ENCODE data around the gene GOSR2.
"Not testable (repeated sequence)": the region's sequence is repeated elsewhere in the genome, so short reads cannot be mapped to it uniquely, and the experiment has no call there.

Gene GOSR2

GRCh38 chr17:46964315-46965265, 41.6 kb downstream of the GOSR2 start:
- no peak for DNase-seq (ENCODE audit: low spot score)

GRCh38 chr17:46968224-46968834, 45.4 kb downstream of the GOSR2 start:
- no peak for DNase-seq (ENCODE audit: low spot score)

GRCh38 chr17:46968896-46969295, 45.9 kb downstream of the GOSR2 start:
- DNase-seq (ENCODE audit: low spot score), result no peak

GRCh38 chr17:46971647-46972300, 48.8 kb downstream of the GOSR2 start:
- DNase-seq (ENCODE audit: low spot score), result no peak

- no peak for DNase-seq (ENCODE audit: low spot score)
Measured at GRCh38 chr17:46972346-46972745, 49.4 kb downstream of the GOSR2 start.

GRCh38 chr17:46974086-46974485, 51.1 kb downstream of the GOSR2 start:
- no peak for DNase-seq (ENCODE audit: low spot score)

- DNase-seq (ENCODE audit: low spot score), result no peak
Measured at GRCh38 chr17:46975287-46975686, 52.3 kb downstream of the GOSR2 start.

- DNase-seq (ENCODE audit: low spot score), result no peak
Measured at GRCh38 chr17:46976626-46977270, 53.8 kb downstream of the GOSR2 start.

- no peak for DNase-seq (ENCODE audit: low spot score)
Measured at GRCh38 chr17:46977348-46977747, 54.4 kb downstream of the GOSR2 start.

GRCh38 chr17:46977750-46978488, 55.0 kb downstream of the GOSR2 start:
- no peak for DNase-seq (ENCODE audit: low spot score)

GRCh38 chr17:46978489-46979146, 55.7 kb downstream of the GOSR2 start:
- no peak for DNase-seq (ENCODE audit: low spot score)

GRCh38 chr17:46979147-46979863, 56.3 kb downstream of the GOSR2 start, which contains the start of gene RPRML:
TSS of gene RPRML (minus strand) at chr17:46979253. CDS start at chr17:46979007, 246 bp downstream.
- DNase-seq (ENCODE audit: low spot score), result no peak

- DNase-seq (ENCODE audit: low spot score), result no peak
Measured at GRCh38 chr17:46982577-46982976, 59.6 kb downstream of the GOSR2 start.

- DNase-seq (ENCODE audit: low spot score), result no peak
Measured at GRCh38 chr17:46983782-46984181, 60.8 kb downstream of the GOSR2 start.

GRCh38 chr17:46984341-46984740, 61.4 kb downstream of the GOSR2 start:
- DNase-seq (ENCODE audit: low spot score), result no peak

- DNase-seq (ENCODE audit: low spot score), result no peak
Measured at GRCh38 chr17:46984892-46985291, 61.9 kb downstream of the GOSR2 start.

- no peak for DNase-seq (ENCODE audit: low spot score)
Measured at GRCh38 chr17:46986366-46986765, 63.4 kb downstream of the GOSR2 start.

- DNase-seq (ENCODE audit: low spot score), result not testable (repeated sequence)
Measured at GRCh38 chr17:46987927-46988326, 65.0 kb downstream of the GOSR2 start.

- DNase-seq (ENCODE audit: low spot score), result no peak
Measured at GRCh38 chr17:46989637-46990431, 66.9 kb downstream of the GOSR2 start.

Data from CD4-positive, alpha-beta T cell treated with Interleukin-15 for 4 hours (primary cell).